Stimulated activated CD4-positive, alpha-beta T cell treated with anti-CD3 and anti-CD28 coated beads, TNF-alpha, amount 100 ng/mL, for 4 hours (primary cell): ENCODE data around the gene NLGN1.

Source experiments
- DNase-seq, 3 experiments: peaks; one replicate each; pipeline ENCODE4 v3.0.0-alpha.2; 2020; ENCODE audit warnings: low read depth in 3 of 3

The NLGN1 gene

DNA sequence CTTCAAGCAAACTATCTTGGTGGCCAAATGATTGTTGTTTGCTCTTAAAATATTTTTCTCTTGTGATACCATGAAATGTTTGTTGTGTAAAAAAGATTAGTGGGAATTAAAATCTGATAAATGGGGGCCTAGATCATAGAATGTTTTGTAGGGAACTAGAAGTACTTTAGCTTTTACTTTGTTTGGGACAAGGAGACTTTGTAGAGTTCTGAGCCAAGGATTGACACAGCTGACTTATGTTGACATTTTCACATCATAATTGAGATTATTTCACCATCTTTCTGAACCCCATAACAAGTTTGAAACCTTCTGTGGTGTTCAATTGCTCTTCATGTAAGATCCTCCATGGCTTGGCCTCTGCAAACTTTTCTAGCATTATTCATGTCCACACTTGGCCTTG is 235.4 kb downstream of the NLGN1 start:
- DNase-seq, result no peak

GRCh38 chr3:173635826-173636225 is 238.3 kb downstream of the NLGN1 start:
- no peak for DNase-seq

- no peak for DNase-seq
These were observed 241.6 kb downstream of the NLGN1 start for GRCh38 chr3:173639098-173639497.

- DNase-seq, result no peak
These were observed 244.2 kb downstream of the NLGN1 start for GRCh38 chr3:173641696-173642095.

DNA sequence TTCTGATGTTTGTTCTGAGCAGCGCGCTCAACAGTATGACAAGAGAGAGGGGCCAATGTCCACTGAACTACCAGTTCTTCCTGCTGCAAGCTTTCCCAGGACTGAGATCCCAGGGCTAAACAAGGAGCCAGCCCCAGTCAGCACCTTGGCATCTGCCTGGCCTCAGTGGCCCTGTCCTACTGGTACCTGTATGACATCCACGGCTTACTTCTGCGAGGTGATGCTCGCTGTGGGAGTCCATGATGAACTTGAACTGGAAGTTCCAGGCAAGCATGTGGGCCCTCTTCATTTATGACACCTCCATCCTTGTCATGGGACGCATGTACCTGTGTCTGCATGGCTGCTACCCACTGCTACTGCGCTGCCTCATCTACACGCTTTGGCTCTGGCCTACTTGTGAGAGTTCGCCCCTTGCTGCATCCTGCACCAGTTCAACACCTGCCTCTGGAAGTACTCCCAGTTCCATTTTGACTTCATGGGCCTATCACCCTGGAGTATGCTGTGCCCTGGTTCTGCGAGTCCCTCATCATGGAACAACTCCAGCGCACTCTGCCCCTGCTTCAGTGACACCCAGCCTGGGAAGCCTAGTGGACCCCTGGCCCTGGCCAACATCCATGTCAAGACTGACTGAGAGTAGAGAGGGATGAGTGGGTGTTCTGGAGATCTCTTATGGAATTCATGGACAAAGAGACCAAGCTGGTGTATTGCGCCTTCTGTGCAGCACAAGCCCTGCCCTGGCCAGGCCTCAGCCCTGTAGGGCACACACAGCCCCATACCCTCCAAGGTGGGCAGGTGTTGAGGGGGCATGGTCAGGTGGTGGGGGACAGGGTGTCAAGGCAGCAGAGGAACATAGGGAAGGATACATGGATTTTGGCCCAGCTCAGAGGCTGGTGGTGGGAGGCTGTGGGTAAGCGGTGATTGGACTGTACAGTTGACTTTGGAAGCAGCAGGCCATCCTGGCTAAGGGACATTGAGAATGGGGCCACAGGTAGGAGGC is 246.8 kb downstream of the NLGN1 start:
- DNase-seq, result no peak

- no peak for DNase-seq
These were observed 253.1 kb downstream of the NLGN1 start for GRCh38 chr3:173650596-173650995.

DNA sequence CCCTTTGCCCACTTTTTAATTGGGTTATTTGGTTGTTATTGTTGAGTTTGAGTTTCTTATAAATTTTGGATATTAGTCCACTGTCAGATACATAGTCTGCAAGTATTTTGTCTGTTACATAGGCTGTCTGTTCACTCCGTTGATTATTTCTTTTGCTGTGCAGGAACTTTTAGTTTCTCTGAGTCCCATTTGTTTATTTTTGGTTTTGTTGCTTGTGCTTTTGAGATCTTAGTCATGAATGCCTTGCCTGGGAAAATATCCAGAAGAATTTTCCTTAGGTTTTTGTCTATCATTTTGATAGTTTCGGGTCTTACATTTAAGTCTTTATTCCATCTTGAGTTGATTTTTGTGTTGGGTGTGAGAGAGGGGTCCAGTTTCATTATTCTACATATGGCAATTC is 254.5 kb downstream of the NLGN1 start:
- no peak for DNase-seq

DNA sequence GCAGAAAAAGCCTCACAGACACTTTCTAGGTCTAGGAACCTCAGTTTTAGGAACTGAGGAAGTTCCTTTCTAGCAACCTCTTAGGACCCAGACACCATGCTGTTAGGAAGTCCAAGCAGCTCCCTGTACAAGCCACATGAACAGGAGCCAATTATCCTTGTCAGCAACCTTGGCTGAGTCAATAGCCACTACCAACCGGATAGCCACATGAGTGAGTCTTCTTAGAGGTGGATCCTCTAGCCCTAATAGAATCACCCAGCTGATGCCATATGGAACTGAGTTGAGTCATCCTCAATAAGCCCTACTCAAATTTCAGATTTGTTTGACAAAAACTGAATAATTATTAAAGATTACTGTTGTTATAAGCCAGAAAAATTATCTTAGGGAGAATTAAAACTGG is 256.2 kb downstream of the NLGN1 start:
- DNase-seq, result no peak

DNA sequence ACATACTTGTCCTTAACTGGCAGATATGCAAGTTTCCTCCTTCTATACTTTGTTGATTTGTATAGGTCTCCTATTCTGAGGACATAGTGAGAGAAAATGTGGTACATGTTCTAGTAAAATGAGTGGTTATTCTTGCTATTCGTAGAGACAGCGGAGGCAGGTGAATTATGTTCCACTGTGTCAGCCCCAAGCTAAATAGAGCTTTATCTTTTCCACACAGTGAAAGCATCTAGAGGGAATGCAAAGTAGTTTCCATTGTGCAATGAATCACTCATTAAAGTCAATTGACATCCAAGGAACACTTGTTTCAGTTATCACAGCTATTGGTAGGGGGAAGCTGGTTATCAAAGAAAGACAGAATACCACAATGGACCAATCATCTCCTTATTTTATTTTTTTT is 262.4 kb downstream of the NLGN1 start:
- DNase-seq, result no peak

DNA sequence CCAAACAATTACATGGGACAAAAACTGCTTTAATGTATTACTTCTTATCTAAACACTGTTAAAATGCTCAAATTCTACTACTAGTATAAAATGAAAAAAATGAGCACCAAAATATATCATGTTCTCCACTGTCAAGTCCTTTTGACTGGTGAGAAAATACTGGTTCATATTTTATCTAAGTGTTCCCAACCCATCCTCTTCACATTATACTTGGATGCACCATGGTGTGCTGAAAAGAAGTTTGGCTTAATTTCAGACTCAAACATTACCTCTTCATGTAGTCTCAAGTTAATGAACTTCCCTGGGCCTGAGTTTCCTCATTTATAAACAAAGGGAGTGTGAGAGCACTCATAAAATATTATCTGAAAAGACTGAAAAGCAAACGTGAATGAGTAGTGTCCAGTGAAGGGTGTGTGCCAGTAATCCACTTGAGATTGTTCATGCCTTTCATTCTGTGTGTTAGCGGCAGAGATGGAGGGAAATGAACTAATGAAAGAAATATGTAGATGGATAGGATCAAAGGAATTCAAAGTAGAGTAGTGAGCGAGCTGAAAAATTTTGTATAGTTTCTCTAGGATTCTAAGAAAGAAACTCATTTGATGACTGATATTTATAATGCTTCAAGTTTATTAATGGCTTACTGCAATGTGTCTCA is 263.2 kb downstream of the NLGN1 start:
- no peak for DNase-seq

GRCh38 chr3:173663696-173664111 is 266.2 kb downstream of the NLGN1 start:
- DNase-seq, result no peak

DNA sequence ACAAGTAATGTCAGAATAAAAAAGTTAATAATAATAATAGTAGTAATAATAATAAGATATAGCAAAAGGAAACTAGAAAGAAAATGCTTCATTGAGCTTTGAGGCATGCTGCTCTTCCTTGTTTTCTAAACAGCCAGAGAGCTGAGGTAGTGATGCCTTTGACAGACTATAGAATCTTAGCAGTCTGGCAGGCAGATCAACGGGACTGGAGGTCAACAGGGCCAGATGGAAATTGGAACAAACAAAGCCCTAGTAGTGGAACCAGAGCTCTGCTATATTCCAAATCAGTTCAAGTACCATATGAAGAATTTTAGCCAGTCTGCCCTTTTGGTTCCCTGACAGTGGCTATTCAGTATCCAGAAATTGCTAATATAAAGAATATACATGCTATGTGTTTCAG is 278.6 kb downstream of the NLGN1 start:
- no peak for DNase-seq

DNA sequence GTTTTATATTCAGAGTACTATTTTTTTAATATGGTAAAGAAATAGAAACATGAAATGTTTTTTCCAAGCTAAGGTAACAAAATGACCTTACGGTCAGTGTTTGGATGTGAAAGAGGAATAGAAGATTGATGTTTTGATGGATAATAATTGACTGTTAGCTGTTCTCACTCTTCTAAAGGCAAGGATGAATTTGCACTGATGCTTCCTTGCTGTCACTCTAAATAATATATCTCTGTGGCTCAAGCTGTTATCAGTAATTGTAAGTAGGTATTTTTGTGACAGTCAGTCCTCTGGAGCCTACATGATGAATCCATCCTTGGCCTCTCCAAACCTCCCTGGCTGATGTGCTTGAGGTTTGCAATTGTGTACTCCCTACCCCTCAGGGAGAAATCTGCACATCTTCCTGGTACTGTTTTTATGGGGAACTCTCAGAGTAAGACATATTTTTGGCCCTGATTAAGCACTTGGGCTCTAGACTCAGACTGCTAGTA is 283.7 kb downstream of the NLGN1 start:
- DNase-seq, result no peak

DNA sequence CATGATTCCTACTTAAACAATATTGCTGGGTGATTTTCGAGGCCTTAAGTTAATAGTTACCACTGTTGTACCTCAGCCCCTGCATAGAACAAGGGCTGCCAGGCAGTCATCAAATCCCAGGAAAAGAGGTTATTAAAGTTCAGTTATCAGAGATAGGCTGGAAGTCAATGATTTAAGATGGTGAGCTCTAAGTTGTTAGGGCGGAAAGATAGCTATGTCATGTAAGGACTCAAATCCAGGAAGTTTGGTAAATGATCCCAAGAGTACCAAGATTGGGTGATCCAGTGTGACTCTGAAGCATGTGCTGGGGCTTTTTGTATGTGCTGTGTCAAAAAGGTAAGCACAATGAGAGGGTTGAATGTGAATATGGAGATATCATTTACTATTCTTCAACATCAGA is 287.9 kb downstream of the NLGN1 start:
- no peak for DNase-seq

GRCh38 chr3:173688216-173688842 is 290.8 kb downstream of the NLGN1 start:
- no peak for DNase-seq

DNA sequence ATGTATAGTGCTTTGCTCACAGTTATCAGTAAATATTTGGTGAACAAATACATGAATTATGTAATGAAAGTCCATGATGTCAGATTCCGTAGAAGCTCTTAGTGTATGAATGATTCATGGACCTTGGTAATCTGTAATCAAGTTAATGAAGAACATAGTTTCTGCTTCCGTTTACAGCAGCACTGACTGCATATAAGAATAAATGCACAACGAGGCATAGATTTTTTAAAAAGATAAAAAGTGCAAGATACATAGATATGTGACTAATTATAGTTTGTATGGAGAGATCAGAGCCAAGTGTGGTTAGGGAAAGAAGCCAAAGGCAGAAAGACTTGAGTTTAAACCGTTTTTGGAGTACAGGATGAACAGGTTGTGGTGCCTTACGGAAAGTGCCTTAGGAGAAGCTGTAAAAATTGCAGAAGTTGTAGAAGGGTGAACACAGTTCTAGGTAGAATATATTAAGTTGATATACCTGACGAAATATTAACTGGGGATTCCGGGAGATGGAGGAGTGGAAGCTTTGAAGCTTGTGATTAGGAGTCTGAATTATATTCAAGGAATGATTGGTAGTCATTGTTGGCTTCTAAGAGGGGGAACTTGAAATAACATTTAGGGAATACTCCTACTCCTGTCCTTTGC is 293.1 kb downstream of the NLGN1 start:
- no peak for DNase-seq

DNA sequence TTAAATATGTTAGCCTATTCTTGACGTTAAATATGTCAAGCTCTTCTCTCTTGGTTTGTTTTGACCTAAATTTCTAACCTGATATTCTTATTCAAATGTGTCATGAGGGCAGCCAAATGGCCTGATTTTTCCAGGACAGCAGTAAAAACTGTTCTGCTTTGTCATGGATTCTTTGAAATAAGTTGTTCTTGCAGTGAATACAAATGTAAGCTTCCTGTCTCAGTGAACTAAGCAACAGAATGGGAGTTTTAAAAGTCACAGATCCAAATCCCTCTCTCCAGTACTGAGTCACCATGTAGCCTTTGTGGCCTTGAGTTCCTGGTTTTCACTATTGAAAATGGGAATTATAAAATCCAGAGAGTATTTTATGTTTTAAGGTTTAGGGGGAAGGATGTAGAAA is 301.8 kb downstream of the NLGN1 start:
- DNase-seq, result no peak

DNA sequence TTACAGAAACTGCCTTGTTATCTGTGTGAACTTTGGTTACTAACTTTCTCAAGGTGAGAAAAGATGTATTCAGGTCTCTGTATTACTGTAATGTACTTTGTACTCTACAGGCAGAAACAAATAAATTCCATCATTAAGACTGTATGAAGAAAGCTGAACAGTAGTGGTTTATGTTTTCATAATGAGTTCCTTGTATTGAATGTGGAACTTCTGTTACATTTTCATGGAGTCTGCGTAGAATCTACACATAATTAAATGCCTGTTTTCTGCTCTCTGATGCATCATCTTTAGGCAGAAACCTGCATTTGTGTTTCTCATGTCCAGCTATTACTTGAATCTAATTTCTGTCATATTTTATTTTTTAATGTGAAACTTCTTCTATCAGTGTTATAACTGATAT is 302.8 kb downstream of the NLGN1 start:
- no peak for DNase-seq

GRCh38 chr3:173702561-173702960 is 305.0 kb downstream of the NLGN1 start:
- no peak for DNase-seq

DNA sequence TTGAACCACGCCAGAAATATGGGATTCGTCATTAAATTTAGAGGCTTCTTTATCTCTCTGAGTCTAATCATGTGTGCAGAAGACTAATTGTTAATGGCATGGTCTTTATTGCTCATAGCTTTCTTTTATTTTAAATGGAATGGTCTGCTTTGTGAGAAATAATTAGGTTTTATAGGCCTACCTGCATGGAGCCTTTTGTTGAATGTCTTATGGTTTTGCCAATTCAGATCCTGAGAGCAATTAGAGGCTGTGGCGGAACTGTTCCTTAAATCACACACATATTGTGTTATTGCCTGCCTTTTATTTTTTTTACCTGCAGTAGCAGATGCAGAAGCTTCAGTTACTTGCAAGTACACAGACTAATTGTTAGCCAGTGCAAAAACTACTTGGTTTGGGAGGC is 306.2 kb downstream of the NLGN1 start:
- DNase-seq, result no peak

DNA sequence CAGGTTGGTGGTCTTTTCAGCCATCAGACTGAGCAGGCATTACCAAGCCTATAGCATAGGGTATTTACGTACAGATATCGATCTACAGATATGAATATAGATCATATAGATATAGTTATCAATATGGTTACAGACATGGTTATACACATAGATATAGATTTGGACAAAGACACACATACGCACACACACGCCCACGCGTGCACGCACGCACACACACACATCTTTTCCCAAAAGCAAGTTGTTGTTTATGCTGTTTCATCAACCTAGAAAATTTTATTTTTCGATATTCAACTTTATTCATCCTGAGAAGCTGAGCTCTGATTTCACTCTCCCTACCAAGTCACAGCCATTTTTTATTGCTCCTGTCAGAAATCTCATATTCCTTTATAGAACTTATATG is 309.1 kb downstream of the NLGN1 start:
- no peak for DNase-seq

DNA sequence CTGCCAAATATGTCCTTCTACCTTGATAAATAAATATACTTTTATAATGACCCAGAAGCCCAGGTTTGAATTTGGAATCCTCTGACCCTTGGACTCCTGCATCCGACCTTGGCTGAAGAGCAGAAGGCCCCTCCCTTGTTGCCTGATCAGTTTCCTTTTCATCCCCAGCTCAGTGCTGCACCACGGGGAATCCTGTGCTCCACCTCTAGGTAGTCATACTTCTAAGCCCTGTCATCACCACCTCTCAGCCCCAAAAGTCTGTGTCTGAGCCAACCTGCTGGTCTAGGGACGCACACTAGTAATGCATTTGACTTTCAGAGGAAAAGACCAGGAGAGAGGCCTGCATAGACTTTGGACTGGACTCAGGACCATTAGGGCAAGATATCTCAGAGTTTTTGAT is 310.6 kb downstream of the NLGN1 start:
- DNase-seq, result no peak
